MCF 10A (cell line): ENCODE results near the gene MED1. TPM values are rescaled to one million over a fixed set of nuclear protein-coding genes. Genes with fewer than 3 reads are reported as not detected.

Experiments used
- BruUV-seq: library from RNA; stranded (reverse); fragments of 400-500 nt; replicated peaks from 2 replicates; lab custom pipeline; 2021; lab: Mats Ljungman, UMichigan
- CTCF ChIA-PET: fragments of 300-600 bp; sonication (Branson Sonifier 250); formaldehyde crosslinking; extraction: SDS; loops from one replicate; lab custom pipeline; 2021; ENCODE audit warnings: antibody characterized with exemption, inconsistent platforms; lab: Yijun Ruan, JAX
- POLR2A ChIA-PET: fragments of 300-600, 350-650 bp; sonication (Branson Sonifier 250); formaldehyde crosslinking; extraction: SDS; loops from one replicate; lab custom pipeline; 2020; ENCODE audit warnings: antibody characterized with exemption, inconsistent platforms; lab: Yijun Ruan, JAX
- DNase-seq: peaks from one replicate; pipeline ENCODE4 v3.0.0-alpha.2; 2018; ENCODE audit not compliant: unreplicated experiment
- H3K27ac Mint-ChIP-seq: one replicate; pipeline ENCODE4 v1.8.0; 2022; ENCODE audit warnings: mild to moderate bottlenecking, low read depth, mixed read lengths; ENCODE audit not compliant: unreplicated experiment
- H3K27me3 Mint-ChIP-seq: one replicate; pipeline ENCODE4 v1.8.0; 2022; ENCODE audit warnings: mixed read lengths; ENCODE audit not compliant: insufficient read depth, unreplicated experiment
- H3K36me3 Mint-ChIP-seq: one replicate; pipeline ENCODE4 v1.8.0; 2022; ENCODE audit warnings: mild to moderate bottlenecking, moderate library complexity, mixed read lengths; ENCODE audit not compliant: insufficient read depth, unreplicated experiment
- H3K4me1 Mint-ChIP-seq: one replicate; pipeline ENCODE4 v1.8.0; 2022; ENCODE audit warnings: mixed read lengths; ENCODE audit not compliant: insufficient read depth, unreplicated experiment
- H3K4me3 Mint-ChIP-seq: one replicate; pipeline ENCODE4 v1.8.0; 2022; ENCODE audit warnings: mild to moderate bottlenecking, moderate library complexity, mixed read lengths; ENCODE audit not compliant: unreplicated experiment
- H3K9me3 Mint-ChIP-seq: one replicate; pipeline ENCODE4 v1.8.0; 2022; ENCODE audit warnings: mixed read lengths; ENCODE audit not compliant: unreplicated experiment
- CTCF ChIP-seq: fragments of 200-600 bp; IDR thresholded peaks from one replicate; pipeline ENCODE4 v1.8.0; 2022; ENCODE audit warnings: antibody characterized with exemption, mild to moderate bottlenecking; ENCODE audit not compliant: unreplicated experiment
- intact Hi-C: fragments of 100-400 bp; cut with micrococcal nuclease; formaldehyde crosslinking; loops from 2 replicates; pipeline ENCODE4 v1.14.1; 2022
- total RNA-seq: library from RNA; stranded (reverse); gene quantifications from 2 replicates; pipeline ENCODE4 v1.2.3, GENCODE V29; 2022

The MED1 gene
- total RNA-seq, 1 experiment from 2014 or later = 59.0 TPM

- Mint-ChIP-seq H3K9me3 (peaks cover 7% of the 10 kb centered on the region), H3K4me3 (peak overlapping the region; percentile 89), H3K27ac (peak overlapping the region; percentile 98), H3K36me3 (peaks cover 40% of the 10 kb centered on the region), H3K4me1 (peaks cover 6% of the 10 kb centered on the region), H3K27me3 (no peaks in the 10 kb centered on the region)
- intact Hi-C loops = no loop called here
- CTCF ChIA-PET = interaction anchor here (1.0 to 1.5 kb wide), 3 partner anchors 11 to 14 kb away, joined by 3 to 7 read pairs (median 3); partner anchors contain the start of gene MED1
- TF ChIP-seq CTCF = no peak
- no peak for DNase-seq
- POLR2A ChIA-PET = interaction anchor here (0.6 to 6.8 kb wide), 20 partner anchors 11 to 716 kb away, joined by 3 to 228 read pairs (median 8); partner anchors contain the start of genes FBXL20, MED1, NR1D1 and PGAP3
- TSS peak; percentile 53 for BruUV-seq
Observed at GRCh38 chr17:39461926-39462569, 11.0 kb upstream of the MED1 start.

GRCh38 chr17:39461113-39461925 is 10.3 kb upstream of the MED1 start, which contains the start of gene CDK12:
CDK12 (plus strand) TSS chr17:39461486; CDS start chr17:39462072, 586 bp downstream.
- peak within 1 kb of the TSS; percentile 89 for H3K4me3 Mint-ChIP-seq
- H3K27me3 Mint-ChIP-seq = no peaks in the 10 kb centered on the region
- ChIA-PET CTCF (interaction anchor here (0.7 to 1.5 kb wide), 5 partner anchors 10 to 224 kb away, joined by 3 to 7 read pairs (median 3); partner anchors contain the start of gene MED1), POLR2A (interaction anchor here (0.6 to 6.8 kb wide), 35 partner anchors 9 to 822 kb away, joined by 3 to 228 read pairs (median 4); partner anchors contain the start of genes ERBB2, FBXL20, MED1 and NR1D1)
- peaks cover 7% of the 10 kb centered on the region for H3K9me3 Mint-ChIP-seq
- peaks cover 32% of the 10 kb centered on the region for H3K36me3 Mint-ChIP-seq
- intact Hi-C loops = no loop called here
- TF ChIP-seq CTCF = no peak
- H3K4me1 Mint-ChIP-seq = peaks cover 6% of the 10 kb centered on the region
- peak; percentile 100 for DNase-seq
- H3K27ac Mint-ChIP-seq = peak within 1 kb of the TSS; percentile 98
- BruUV-seq = TSS peak; percentile 79

- ChIA-PET CTCF (no interaction called here), POLR2A (no interaction called here)
- no TSS peak for BruUV-seq
- Mint-ChIP-seq H3K4me1 (peaks cover 6% of the 10 kb centered on the region), H3K27me3 (no peaks in the 10 kb centered on the region), H3K9me3 (peaks cover 7% of the 10 kb centered on the region), H3K27ac (no peak overlapping the region), H3K36me3 (peaks cover 10% of the 10 kb centered on the region), H3K4me3 (no peak overlapping the region)
- TF ChIP-seq CTCF = no peak
- intact Hi-C loops = no loop called here
- DNase-seq = no peak
Observed at GRCh38 chr17:39455919-39456318, 4.9 kb upstream of the MED1 start.

GRCh38 chr17:39450051-39450450 is 1.0 kb downstream of the MED1 start:
- Mint-ChIP-seq H3K27ac (peak overlapping the region; percentile 99), H3K9me3 (no peaks in the 10 kb centered on the region), H3K4me1 (no peaks in the 10 kb centered on the region), H3K4me3 (peak overlapping the region; percentile 98), H3K27me3 (no peaks in the 10 kb centered on the region), H3K36me3 (peaks cover 55% of the 10 kb centered on the region)
- DNase-seq = peak; percentile 16
- BruUV-seq = no TSS peak
- no peak for TF ChIP-seq CTCF
- CTCF ChIA-PET = interaction anchor here (1.1 to 1.8 kb wide), 3 partner anchors 10 to 171 kb away, joined by 3 to 7 read pairs (median 3); no protein-coding TSS in a partner anchor
- intact Hi-C loops = no loop called here
- POLR2A ChIA-PET = interaction anchor here (0.8 to 5.6 kb wide), 11 partner anchors 11 to 597 kb away, joined by 3 to 228 read pairs (median 5); partner anchors contain the start of genes CDK12, FBXL20, RPL19 and RPL23
